HG03342 (cell line): ENCODE measurements around the gene FBXL17.

ENCODE experiments used
- ATAC-seq: cut with Tn5 transposase; IDR thresholded peaks from one replicate; pipeline ENCODE4 v1.9.1; 2021; ENCODE audit warnings: mild to moderate bottlenecking, moderate library complexity; ENCODE audit not compliant: unreplicated experiment

FBXL17 gene

DNA sequence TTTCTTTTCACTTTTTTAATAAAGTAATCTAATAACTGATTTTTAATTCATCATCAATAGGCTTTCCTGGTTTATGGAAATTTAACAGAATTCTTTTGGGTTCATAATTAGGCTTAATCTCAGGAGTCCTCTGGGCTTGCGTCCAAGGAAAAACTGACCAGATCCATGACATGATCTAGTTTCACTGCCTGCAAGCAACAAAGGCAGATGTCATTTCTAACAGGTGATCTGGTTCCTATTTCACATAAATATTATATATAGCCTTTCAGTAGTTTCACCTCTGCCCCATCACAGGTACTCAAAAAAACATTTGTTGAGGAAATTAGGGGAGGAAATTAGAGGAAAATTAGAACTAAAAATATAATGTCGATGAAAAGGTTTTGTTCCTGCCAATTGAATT lies 126.4 kb downstream of the FBXL17 start:
- ATAC-seq = no peak

- no peak for ATAC-seq
These were observed 130.5 kb downstream of the FBXL17 start for GRCh38 chr5:108251350-108251749.

DNA sequence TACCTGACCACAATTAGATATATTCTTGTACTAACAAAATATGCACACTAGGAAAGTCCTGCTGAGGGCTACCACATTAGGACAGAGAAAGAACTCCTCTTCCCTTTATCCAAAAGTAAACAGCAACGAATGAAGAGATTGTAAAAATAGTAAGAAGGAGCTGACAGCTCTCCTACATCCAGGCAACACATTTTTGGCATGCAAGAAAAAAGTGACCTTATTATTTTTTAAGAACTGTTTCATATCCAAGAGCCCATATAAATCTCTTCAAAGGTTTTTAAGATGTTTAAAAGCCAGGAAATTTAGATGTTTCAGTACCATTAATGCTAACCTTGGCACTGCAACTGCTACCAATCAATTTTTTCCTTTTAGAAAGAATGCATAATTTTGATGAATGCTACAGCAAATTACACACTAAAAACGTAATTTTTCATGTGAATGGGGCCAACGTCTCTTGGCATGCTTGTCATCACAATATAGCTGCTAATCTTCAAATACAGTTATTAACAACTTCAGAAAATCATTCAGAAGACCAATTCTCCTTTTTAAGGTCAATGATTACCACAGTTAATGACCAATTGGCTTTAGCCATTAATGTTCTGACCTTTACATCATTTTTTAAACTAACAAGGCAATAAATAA lies 132.0 kb downstream of the FBXL17 start:
- ATAC-seq = no peak

DNA sequence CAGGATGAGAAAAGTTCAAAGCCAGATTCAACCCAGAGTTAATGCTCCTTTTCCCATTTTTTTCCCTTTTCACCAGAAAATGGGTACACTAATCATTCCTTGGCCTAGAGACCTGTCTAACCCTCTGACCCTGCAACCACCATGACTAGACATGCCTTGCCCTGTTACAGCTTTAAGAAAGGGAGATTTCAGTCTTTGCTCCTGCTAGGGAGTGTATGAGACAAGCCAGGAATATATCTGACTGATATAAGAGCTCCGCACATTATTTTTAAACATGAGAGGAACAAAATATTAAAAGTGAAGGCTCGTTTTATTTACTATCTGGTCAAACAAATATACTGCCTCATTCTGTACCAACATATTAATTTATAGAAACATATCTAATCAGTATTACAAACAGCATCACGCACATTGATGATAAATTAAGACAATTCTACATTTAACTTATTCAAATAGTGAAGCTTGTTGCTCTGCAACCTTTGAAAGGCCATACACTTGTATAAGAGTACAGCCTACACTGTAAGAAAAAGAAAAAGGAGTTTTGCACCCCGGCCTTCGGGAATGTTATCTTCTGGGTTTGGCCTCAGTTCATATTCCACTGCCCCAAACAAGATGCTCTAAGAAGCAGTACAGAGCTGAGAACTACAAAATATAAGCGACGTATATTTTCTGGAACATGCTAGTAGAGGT lies 132.7 kb downstream of the FBXL17 start:
- ATAC-seq = no peak

- no peak for ATAC-seq
These were observed 142.7 kb downstream of the FBXL17 start for GRCh38 chr5:108238936-108239887.

GRCh38 chr5:108238461-108238860 lies 143.4 kb downstream of the FBXL17 start:
- ATAC-seq = no peak

- ATAC-seq = no peak
These were observed 148.2 kb downstream of the FBXL17 start for GRCh38 chr5:108233617-108234155.

DNA sequence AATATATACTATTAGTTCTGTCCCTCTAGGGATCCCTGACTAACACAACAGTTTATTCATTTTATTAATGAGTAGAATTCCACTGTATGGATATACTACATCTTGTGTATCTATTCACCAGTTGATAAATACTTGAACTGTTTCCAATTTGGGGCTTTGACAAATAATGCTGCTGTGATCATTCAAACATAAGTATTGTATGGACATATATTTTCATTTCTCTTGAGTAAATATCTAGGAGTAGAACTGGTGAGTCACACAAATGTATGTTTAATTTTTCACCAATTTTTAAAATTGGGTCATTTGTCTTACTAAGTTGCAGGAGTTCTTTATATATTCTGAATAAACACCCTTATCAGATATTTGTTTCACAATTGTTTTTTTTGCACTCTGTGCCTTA lies 149.1 kb downstream of the FBXL17 start:
- no peak for ATAC-seq

DNA sequence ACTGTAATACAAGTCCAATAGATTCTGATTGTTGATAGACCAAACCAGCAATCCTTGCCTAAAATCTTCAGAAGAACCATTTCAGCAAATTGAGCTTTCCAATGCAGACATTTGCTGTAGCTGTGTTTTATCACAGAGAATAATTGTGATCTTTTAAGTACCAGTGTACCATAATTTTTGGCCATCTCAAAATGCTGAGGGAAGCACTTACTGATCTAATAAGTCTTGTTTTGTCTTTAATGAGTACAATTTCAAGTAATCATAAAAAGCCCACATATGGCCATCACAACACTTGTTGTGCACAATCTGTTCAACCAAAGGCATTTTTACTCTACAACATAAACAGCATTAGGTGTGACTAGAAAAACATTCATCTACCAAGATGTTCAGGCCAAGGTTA lies 159.9 kb downstream of the FBXL17 start:
- ATAC-seq = no peak

- ATAC-seq = no peak
These were observed 161.1 kb downstream of the FBXL17 start for GRCh38 chr5:108220834-108221233.

- ATAC-seq = no peak
These were observed 165.0 kb downstream of the FBXL17 start for GRCh38 chr5:108216890-108217289.

DNA sequence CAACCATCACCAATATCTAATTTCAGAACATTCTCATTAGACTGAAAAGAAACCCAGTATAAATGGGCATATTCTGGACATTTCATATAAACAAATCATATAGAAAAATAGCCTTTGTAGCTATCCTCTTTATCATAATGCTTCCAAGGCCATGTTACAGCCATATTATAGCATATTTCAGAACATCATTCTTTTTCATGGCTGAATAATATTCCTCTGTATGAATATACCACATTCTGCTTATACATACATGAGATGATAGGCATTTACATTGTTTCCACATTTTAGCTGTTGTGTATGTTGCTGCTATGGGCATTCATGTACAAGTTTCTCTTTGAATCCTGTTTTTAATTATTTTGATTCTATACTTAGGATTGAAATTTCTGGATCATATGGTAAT lies 167.0 kb downstream of the FBXL17 start:
- ATAC-seq = no peak

GRCh38 chr5:108212775-108213346 lies 169.0 kb downstream of the FBXL17 start:
- no peak for ATAC-seq

GRCh38 chr5:108206707-108207106 lies 175.2 kb downstream of the FBXL17 start:
- ATAC-seq = no peak

- no peak for ATAC-seq
These were observed 180.2 kb downstream of the FBXL17 start for GRCh38 chr5:108201721-108202120.

- ATAC-seq = no peak
These were observed 185.6 kb downstream of the FBXL17 start for GRCh38 chr5:108196276-108196675.

- no peak for ATAC-seq
These were observed 188.7 kb downstream of the FBXL17 start for GRCh38 chr5:108193021-108193795.

- ATAC-seq = no peak
These were observed 197.0 kb downstream of the FBXL17 start for GRCh38 chr5:108184940-108185339.

DNA sequence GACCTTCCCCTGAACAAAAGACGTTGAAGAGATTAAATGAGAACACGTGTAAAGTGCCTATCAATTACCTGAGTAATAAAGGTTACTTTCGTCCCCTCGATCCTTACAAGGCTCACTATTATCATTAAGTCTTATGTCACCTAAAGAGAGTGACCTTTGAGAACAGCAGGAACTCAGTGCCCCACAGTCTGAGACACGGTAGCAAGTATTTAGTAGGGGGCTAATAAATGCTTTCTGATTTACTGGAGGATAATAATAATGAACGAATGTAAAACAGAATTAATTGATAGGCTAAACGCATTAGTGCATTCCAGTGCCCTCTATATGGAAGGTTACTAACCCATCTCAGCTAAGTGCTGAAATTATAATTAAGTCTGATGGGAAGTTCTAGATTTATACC lies 199.9 kb downstream of the FBXL17 start:
- no peak for ATAC-seq

- ATAC-seq = no peak
These were observed 207.6 kb downstream of the FBXL17 start for GRCh38 chr5:108174286-108174685.
